Measurements from ENCODE around the gene ADCK1.
A peak's percentile ranks its signal among the peaks of the same experiment; 100 is the strongest.
"Not testable (repeated sequence)": the region's sequence is repeated elsewhere in the genome, so short reads cannot be mapped to it uniquely, and the experiment has no call there.

The ADCK1 gene
- 5.4 to 8.6 (median 7.8) reads per million in 4 experiments for total RNA-seq

DNA sequence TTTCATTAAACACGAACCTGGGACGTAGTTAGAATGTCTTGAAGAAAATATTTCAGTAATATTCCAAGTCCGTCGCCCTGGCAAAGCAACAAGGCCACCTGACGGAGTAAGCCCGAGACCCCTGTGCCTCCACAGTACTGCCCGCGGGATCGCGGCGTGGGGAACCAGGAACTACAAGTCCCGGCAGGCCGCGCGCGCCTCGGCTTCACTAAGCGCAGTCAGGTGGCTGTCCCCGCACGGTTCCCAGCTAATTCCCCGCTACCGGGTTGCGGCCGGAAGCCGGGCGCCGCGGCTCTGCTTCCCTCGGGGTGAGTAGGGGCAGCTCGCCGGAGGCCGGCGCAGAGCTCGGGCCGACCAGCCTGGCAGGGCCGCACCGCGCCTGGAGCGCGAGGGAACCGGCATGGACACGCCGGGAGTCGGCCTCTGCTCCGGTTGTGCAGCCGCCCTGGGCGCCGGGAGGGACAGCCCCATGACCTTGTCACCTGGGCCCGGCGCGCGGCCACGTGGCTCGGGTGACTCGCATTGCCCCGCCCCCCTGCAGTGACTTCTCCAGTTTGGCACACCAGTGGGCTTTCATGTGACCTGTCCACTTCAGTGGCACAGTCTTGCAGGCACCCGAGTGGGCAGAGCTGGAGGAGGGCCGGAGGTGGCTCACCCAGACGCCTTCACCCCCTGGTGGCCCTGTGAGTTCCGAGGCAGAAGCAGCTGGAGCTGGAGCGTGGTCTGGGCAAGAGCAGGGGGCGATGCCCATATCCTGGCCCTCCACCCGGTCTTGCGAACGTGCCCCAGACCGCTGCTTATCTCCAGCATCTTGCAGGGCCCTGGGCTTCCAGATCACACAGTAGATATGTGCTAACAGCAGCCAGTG, at the start of gene ADCK1:
TSS of gene ADCK1 (plus strand) at position 247 of the 868 bp plus-strand sequence. CDS start 18,870 bp downstream, outside the sequence.
- DNase-seq, result peak; percentile 70

DNA sequence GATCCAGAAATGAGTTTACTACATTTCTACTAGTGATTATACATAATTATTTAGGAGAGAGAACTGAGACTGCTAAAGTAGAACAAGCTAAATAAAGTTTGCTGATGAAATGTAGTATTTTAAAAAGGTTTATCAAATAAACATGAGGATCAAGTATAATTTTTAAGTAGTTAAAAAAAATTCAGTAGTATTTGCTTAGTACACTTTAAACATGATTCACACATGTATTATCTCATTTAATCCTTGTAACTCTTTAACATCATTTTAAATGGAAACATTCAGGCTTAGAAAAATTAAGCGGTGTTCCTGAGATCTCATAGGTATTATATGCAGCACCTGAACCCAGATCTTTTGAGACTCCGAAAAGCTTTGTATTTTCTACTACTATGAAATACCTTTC, 47.6 kb upstream of the ADCK1 start:
- DNase-seq, result no peak

DNA sequence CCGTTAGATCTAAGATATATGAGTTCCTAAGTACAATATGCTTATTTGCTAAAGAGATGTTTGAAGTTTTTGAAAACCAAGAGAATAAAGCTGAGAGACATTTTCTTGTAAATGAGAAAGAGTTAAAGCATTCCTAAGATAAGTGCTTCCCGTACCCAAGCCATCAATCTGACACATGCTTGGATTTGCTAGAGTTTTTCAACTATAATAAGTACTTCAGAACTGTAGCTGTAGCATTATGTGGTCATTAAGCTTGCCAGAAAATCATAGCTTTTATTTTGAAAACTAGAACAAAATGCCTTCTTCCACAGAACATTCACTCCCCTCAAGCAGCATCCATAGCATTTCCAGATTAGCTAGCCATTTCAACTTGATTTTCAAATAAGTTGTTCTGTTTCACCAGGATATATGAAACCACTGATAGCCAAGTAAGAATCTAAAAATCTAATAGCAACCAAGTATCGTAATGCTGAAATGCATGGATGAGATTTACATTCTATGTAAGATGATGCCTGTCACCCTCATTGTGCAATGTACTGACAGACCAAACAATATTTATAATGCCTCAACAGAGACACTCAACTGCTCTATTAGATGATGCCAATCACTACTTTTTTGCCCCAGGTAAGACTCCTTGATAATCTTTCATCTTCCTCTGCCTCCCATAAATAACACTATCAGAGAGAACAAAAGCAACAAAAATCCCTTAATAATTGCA, 47.0 kb upstream of the ADCK1 start:
- no peak for DNase-seq

DNA sequence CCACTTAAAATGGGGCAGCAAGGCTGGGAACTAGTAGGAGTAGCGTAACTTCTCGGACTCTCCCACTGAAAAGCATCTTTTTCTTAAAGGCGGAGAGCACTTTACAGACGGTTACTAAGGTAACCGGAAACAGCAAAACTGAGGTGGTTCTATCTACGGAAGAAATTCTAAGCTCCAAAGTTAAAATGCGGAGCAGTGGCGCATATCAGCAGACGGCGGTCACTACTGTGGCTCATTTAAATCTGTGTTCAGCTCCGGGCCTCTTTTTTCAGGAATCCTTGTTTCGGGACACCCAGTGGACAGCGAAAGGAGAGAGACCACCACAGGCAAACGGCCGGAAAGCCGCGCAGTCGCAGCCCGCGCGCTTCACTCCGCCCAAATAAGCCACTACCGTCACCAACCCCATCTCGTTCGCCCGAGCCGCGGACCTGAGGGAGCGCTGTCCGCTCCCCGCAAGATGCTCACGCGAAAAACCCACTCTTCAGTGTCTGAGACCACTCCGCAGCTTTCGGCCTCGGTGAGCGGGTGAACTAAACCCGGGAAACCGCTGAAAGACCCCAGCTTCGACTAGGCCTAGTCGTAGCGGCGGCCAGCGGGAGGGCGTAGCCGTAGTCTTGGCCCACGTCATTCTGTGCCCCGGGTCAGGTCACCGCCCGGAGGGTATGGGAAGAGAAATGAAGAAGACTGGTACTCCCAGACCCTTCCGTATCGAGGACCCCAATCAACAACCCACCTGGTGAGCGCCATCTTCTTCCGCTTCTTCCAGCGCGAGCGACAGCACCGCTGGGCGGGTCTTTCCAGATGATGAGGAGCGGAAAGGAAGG, 39.3 kb upstream of the ADCK1 start, which contains the start of gene SNW1:
TSS of gene SNW1 (minus strand) at position 776 of the 824 bp plus-strand sequence. CDS start at position 747, 29 bp downstream.
- DNase-seq, result peak; percentile 89

DNA sequence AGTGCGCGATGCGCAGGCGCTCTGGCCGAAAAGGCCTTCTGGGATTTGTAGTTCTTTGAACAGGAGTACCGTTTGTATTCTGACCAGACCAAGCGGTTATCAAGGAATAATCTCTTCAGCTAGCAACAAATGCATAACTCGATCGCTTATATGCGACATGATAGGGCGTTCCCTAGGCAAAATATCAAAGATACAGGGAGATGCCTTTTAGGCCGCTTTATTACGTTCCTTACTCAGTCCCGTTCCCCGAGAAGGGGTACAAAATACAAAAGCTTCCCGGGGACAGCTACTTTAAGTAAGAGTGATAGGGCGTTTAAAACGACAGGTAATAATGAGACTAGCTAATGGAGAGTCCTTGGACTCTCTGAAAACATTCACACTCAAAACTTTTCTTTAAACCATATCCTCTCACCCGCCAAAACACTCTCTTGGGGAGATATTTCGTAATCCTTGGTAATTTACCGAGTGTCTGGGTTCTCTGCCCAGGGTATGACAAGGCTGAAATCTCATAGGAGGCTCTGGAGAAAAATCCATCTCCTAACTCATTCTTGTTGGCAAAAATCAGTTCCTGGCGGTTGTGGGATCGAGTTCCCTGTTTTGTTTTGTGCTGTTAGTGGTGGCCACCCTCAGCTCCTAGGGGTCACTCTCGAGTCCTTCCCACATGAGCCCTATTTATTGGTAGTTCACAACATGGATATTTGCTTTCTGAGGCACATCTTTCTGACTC, 38.5 kb upstream of the ADCK1 start:
- DNase-seq, result no peak

DNA sequence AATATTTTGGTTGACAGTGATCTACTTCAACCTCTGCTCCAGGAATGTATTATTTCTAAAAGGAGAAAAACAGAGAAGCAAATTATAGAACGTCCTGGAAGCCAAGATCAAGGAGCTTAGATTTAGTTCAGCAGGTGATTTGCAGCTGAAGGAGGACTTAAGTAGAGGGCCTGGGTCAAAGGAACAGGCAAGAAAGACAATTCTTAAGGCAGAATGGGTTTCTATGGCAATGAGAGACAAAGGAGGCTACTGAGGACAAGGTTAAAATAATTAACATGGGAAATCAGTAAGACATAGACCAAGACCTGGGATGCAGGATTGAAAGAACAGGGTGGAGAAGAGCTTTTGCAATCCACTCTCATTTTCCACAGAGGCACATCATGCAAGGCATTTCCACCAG, 36.6 kb upstream of the ADCK1 start:
- no peak for DNase-seq

DNA sequence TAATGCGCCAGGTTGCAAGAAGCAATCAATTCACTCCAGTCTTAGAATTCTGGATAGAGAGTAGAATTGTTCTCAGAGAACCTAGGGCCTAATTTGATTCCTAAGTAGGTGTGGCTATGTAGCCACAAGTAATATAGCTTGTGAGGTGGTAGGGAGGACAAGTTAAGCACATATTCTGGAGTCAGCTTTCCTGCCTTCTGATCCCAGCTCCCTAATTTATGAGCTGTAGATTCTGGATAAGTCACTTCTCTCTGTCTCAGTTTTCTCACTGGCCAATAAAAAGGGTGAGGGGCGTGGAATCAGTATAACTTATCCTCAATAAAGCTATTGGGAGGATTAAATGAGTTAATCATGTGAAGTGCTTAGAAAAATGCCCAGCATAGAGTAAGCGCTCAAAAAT, 35.9 kb upstream of the ADCK1 start:
- DNase-seq, result no peak

- DNase-seq, result not testable (repeated sequence)
Observed at GRCh38 chr14:77768442-77769069, 31.4 kb upstream of the ADCK1 start.

DNA sequence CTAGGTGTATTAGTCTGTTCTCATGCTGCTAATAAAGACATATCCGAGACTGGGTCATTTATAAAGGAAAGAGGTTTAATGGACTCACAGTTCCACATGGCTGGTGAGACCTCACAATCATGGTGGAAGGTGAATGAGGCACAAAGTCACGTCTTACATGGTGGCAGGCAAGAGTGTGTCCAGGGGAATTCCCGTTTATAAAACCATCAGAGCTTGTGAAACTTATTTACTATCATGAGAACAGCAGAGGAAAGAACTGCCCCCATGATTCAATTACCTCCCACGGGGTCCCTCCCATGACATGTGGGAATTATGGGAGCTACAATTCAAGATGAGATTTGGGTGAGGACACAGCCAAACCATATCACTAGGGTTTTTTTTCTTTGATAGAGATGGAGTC, 25.9 kb upstream of the ADCK1 start:
- DNase-seq, result not testable (repeated sequence)

- no peak for DNase-seq
Observed at GRCh38 chr14:77782202-77782601, 17.7 kb upstream of the ADCK1 start.

GRCh38 chr14:77786148-77786547, 13.8 kb upstream of the ADCK1 start:
- no peak for DNase-seq

DNA sequence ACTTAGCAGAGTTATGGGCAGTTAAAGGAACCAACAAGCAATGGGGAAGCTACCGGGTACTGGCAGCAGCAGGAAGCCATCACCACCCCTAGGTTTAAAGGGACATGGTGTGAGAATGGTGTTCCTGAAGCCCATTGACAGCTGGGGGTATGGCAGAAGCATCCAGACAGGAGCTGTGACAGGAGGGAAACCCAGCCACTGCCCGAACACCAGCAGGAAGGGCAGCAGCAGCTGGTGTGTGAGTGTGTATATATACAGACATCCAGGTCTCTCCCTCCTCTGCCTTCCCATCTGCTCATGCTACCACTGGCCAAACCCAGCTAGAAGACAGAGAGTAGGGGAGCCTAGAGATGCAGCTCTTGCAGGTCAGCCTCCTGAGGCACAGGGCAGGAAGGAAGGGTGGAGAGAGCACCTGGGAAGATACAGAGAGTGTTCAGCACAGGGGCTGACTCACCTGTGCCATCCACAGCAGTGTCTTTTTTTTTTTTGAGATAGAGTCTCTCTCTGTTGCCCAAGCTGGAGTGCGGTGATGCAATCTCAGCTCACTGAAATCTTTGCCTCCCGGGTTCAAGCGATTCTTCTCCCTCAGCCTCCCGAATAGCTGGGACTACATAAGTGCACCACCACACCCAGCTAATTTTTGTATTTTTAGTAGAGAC, 9.2 kb upstream of the ADCK1 start:
- no peak for DNase-seq

DNA sequence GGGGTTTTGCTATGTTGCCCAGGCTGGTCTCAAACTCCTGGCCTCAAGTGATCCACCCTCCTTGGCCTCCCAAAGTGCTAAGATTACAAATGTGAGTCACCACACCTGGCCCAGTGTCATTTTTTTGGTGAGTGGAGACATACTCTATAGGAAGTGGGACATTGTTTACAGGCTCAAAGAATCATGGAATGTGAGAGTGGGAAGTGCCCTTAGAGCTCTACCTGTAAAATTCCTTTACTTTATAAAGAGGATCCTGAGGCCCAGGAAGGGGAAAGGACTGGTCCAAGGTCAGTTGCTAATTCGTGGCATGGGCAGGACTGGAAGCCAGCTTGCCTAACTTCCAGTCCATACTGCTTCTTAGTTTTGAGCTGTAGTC, 8.7 kb upstream of the ADCK1 start:
- no peak for DNase-seq

DNA sequence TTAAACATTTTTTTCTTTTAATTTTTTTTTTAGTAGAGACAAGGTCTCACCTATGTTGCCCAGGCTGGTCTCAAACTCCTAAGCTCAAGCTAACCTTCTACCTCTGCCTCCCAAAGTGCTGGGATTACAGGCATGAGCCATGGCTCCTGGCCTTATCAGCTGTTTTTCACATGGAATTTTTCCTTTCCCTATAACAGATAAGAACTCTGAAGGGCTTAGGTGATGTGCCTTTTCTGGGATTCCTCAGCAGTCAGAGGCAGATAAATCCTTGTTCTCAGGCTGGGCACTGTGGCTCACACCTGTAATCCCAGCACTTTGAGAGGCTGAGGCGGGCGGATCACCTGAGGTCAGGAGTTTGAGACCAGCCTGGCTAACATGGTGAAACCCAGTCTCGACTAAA, 6.7 kb upstream of the ADCK1 start:
- DNase-seq, result not testable (repeated sequence)

DNA sequence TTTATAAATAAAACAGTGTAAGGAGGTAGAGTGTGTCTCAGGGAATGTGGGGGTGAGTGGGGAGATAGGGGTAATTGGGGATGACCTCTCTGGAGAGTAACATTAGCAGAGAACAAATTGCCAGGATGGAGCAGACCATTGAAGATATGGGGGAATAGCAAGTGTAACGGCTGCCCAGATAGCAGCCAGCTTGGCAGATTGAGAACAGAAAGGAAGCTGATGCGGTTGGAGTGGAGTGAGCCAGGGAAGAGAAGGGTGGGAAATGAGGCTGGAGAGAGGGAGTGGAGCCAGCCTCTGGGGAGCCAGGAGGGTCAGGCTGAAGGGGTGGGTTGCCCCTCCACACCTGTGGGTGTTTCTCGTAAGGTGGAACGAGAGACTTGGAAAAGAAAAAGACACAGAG, 5.6 kb upstream of the ADCK1 start:
- no peak for DNase-seq

DNA sequence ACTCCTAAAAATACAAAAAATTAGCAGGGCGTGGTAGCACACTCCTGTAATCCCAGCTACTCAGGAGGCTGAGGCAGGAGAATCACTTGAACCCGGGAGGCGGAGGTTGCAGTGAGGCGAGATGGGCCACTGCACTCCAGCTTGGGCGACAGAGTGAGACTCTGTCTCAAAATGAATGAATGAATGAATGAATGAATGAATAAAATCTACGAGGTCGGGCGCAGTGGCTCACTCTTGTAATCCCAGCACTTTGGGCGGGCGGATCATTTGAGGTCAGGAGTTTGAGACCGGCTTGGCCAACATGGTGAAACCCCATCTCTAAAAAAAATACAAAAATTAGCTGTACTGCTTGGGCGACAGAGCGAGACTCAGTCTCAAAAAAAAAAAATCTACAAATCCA, 453 bp upstream of the ADCK1 start:
- DNase-seq, result not testable (repeated sequence)

- DNase-seq, result no peak
Observed at GRCh38 chr14:77800814-77801213, 905 bp downstream of the ADCK1 start.

DNA sequence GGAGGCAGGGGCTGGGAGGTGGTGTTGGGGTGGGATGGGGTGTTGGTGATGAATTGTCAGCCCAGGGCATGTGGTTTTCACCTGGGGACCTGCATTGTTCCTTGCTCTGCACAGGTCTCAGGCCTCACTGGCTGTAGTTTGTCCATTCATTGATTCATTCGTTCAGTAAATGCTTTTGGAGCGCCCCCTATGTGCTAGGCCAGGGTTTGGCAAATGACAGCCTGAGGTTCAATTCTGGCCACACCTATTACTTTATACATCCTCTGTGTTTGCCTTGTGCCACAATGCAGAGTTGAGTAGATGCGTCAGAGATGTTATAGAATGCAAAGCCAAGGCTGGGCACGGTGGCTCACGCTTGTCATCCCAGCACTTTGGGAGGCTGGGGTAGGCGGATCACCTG, 4.7 kb downstream of the ADCK1 start:
- no peak for DNase-seq

DNA sequence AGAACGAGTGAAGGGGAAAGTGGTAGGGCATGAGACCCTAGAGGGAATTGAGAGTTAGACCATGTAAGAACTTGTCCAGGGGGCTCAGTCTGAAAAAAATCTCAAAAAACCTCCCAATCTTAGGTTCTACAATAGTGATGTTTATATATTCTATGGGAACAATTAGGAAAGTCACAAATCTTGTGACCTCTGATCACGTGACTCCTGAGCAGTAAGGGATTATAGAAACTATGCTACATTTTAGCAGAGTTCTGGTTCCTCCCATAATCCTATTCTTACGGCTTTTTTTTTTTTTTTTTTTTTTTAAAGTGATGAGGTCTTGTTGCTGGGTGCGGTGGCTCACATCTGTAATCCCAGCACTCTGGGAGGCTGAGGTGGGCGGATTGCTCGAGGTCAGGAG, 5.8 kb downstream of the ADCK1 start:
- DNase-seq, result no peak

DNA sequence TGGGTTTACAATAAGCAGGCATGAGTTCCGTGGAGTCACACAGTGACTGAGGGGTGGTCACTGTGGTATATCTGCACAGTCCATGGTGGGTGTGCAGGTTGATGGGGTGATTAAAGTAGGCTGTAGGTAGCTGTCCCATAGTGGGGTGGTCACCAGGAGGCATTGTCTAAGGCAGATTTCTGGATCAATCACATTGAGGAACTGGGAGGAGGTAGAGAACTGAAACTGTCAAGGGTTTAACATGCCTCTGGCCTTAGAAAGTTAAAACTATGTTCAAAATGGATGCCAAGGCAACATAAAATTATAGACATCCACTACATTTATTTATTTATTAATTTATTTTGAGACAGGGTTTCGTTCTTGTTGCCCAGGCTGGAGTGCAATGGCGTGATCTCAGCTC, 8.3 kb downstream of the ADCK1 start:
- DNase-seq, result no peak

DNA sequence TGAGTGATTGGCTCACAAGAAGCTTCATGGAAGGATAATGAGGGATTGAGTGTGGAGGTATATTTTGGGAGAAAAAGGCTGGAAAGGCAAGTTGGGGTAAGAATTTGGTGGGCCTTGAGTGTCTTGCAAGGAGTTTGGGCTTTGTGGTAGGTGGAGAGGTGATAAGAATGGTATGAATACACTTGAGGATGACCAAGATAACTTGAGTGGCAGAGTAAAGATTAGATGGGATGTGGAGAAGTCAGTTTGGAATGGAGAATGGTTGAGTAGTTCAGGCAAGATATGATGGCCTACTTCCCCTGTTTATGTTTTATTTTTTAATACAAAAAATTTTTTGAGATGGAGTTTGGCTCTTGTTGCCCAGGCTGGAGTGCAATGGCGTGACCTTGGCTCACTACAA, 9.1 kb downstream of the ADCK1 start:
- DNase-seq, result no peak
